Measurements from ENCODE around the gene RAD9A.

The RAD9A gene

GRCh38 chr11:67436459-67437081, 44.8 kb downstream of the RAD9A start (continued):
- no peak for TF ChIP-seq BCL6B (tag by site-specific recombination; IDR thresholded peaks at IDR 0.05)
- no peak for TF ChIP-seq ZBTB21 (tag by site-specific recombination; IDR thresholded peaks at IDR 0.05)
- no peak for TF ChIP-seq ZNF175 (tag by site-specific recombination; IDR thresholded peaks at IDR 0.05)
- TF ChIP-seq IKZF3 (tag by site-specific recombination; IDR thresholded peaks at IDR 0.05) = no peak
- no peak for TF ChIP-seq ZFP41 (tag by site-specific recombination; IDR thresholded peaks at IDR 0.05; ENCODE audit: borderline replicate concordance)
- TF ChIP-seq ZNF621 (tag by site-specific recombination; IDR thresholded peaks at IDR 0.05) = no peak
- peak; percentile 38; the same call in 1 of the 2 replicates for TF ChIP-seq ZBTB44 (tag by site-specific recombination; IDR thresholded peaks at IDR 0.05)
- TF ChIP-seq ZNF664 (tag by site-specific recombination; IDR thresholded peaks at IDR 0.05) = peak; percentile 80
- TF ChIP-seq ZNF776 (tag by site-specific recombination; IDR thresholded peaks at IDR 0.05; ENCODE audit: borderline replicate concordance) = no peak
- 0 out of 2 replicates have a peak, but pooled peaks have one; percentile 24 for TF ChIP-seq ZBTB8A (tag by site-specific recombination; IDR thresholded peaks at IDR 0.05)
- no peak for TF ChIP-seq ZNF785 (tag by site-specific recombination; IDR thresholded peaks at IDR 0.05)
- no peak for TF ChIP-seq SALL2 (tag by site-specific recombination; IDR thresholded peaks at IDR 0.05; ENCODE audit: borderline replicate concordance)
- TF ChIP-seq ZNF184 (tag by site-specific recombination; IDR thresholded peaks at IDR 0.05) = no peak
- TF ChIP-seq ZNF610 (tag by site-specific recombination; IDR thresholded peaks at IDR 0.05; ENCODE audit: borderline replicate concordance) = no peak
- TF ChIP-seq ZSCAN5A (tag by site-specific recombination; IDR thresholded peaks at IDR 0.05) = no peak
- TF ChIP-seq, protein P1, sequence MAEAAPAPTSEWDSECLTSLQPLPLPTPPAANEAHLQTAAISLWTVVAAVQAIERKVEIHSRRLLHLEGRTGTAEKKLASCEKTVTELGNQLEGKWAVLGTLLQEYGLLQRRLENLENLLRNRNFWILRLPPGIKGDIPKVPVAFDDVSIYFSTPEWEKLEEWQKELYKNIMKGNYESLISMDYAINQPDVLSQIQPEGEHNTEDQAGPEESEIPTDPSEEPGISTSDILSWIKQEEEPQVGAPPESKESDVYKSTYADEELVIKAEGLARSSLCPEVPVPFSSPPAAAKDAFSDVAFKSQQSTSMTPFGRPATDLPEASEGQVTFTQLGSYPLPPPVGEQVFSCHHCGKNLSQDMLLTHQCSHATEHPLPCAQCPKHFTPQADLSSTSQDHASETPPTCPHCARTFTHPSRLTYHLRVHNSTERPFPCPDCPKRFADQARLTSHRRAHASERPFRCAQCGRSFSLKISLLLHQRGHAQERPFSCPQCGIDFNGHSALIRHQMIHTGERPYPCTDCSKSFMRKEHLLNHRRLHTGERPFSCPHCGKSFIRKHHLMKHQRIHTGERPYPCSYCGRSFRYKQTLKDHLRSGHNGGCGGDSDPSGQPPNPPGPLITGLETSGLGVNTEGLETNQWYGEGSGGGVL (tag by site-specific recombination; IDR thresholded peaks at IDR 0.05) = peak; percentile 47; the same call in 1 of the 2 replicates
- TF ChIP-seq ZBTB26 (tag by site-specific recombination; optimal IDR thresholded peaks at IDR 0.05) = no peak
- no peak for TF ChIP-seq ZNF132 (tag by site-specific recombination; IDR thresholded peaks at IDR 0.05; ENCODE audit: borderline replicate concordance)
- no peak for TF ChIP-seq ZNF558 (tag by site-specific recombination; IDR thresholded peaks at IDR 0.05)
- TF ChIP-seq FEZF1 (tag by site-specific recombination; IDR thresholded peaks at IDR 0.05) = no peak
- no peak for TF ChIP-seq ZNF623 (tag by site-specific recombination; IDR thresholded peaks at IDR 0.05)
- no peak for TF ChIP-seq HOXD13 (CRISPR knock-in tag; IDR thresholded peaks at IDR 0.05; ENCODE audit: borderline replicate concordance)
- TF ChIP-seq, protein P2, sequence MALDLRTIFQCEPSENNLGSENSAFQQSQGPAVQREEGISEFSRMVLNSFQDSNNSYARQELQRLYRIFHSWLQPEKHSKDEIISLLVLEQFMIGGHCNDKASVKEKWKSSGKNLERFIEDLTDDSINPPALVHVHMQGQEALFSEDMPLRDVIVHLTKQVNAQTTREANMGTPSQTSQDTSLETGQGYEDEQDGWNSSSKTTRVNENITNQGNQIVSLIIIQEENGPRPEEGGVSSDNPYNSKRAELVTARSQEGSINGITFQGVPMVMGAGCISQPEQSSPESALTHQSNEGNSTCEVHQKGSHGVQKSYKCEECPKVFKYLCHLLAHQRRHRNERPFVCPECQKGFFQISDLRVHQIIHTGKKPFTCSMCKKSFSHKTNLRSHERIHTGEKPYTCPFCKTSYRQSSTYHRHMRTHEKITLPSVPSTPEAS (tag by site-specific recombination; IDR thresholded peaks at IDR 0.05) = no peak
- no peak for TF ChIP-seq ZNF843 (tag by site-specific recombination; IDR thresholded peaks at IDR 0.05)
- no peak for TF ChIP-seq ZNF48 (tag by site-specific recombination; IDR thresholded peaks at IDR 0.05)
- TF ChIP-seq ZNF555 (tag by site-specific recombination; conservative IDR thresholded peaks at IDR 0.05) = no peak
- no peak for TF ChIP-seq TCF7L2 (IDR thresholded peaks at IDR 0.05; ENCODE audit: borderline replicate concordance, low read depth, low read length)
- TF ChIP-seq ZEB2 (tag by site-specific recombination; IDR thresholded peaks at IDR 0.05) = no peak
- no peak for TF ChIP-seq ZNF114 (tag by site-specific recombination; IDR thresholded peaks at IDR 0.05)
- no peak for TF ChIP-seq GLI4 (tag by site-specific recombination; IDR thresholded peaks at IDR 0.05)
- TF ChIP-seq ZNF292 (tag by site-specific recombination; IDR thresholded peaks at IDR 0.05; ENCODE audit: borderline replicate concordance, low read depth) = no peak

Data from HEK293 (cell line).